HEK293T (cell line): ENCODE data around the gene CASZ1.

Source experiments
- ARNT ChIP-seq: fragments of 450-650 bp; IDR thresholded peaks from 2 replicates; pipeline ENCODE4 v1.6.1; 2017; ENCODE audit warnings: mild to moderate bottlenecking
- CTBP1 ChIP-seq: fragments of 450-650 bp; IDR thresholded peaks from 2 replicates; pipeline ENCODE4 v1.6.1; 2016; ENCODE audit warnings: borderline replicate concordance
- FOXA1 ChIP-seq: fragments of 450-650 bp; IDR thresholded peaks from 2 replicates; pipeline ENCODE4 v1.6.1; 2016; ENCODE audit warnings: mild to moderate bottlenecking
- FOXM1 ChIP-seq: fragments of 450-650 bp; IDR thresholded peaks from 2 replicates; pipeline ENCODE4 v1.6.1; 2017; ENCODE audit warnings: mild to moderate bottlenecking, borderline replicate concordance
- NFRKB ChIP-seq: fragments of 450-650 bp; IDR thresholded peaks from 2 replicates; pipeline ENCODE4 v1.6.1; 2016; ENCODE audit warnings: mild to moderate bottlenecking, moderate library complexity
- PKNOX1 ChIP-seq: fragments of 450-650 bp; IDR thresholded peaks from 2 replicates; pipeline ENCODE4 v1.6.1; 2016

- TF ChIP-seq CTBP1 (no peak), NFRKB (no peak), FOXA1 (no peak), PKNOX1 (no peak), FOXM1 (peak; percentile 98), ARNT (no peak)
Measured at GRCh38 chr1:10796029-10796944, at the start of gene CASZ1.
